ENCODE results near the gene SFTA2.
"Not testable (repeated sequence)": the region's sequence is repeated elsewhere in the genome, so short reads cannot be mapped to it uniquely, and the experiment has no call there.

SFTA2 gene

GRCh38 chr6:30970946-30971345 is 39.0 kb upstream of the SFTA2 start:
- DNase-seq (ENCODE audit: extremely low read depth, insufficient read length) = no peak
- Histone ChIP-seq H3K27me3 (replicated peaks; ENCODE audit: control insufficient read depth, insufficient read depth, low read length) (no peaks in the 10 kb centered on the region), H3K36me3 (ENCODE audit: control insufficient read depth, insufficient read depth, low read length) (no peaks in the 10 kb centered on the region), H3K4me3 (replicated peaks; ENCODE audit: low read depth, low read length) (no peak overlapping the region)
- no peak for TF ChIP-seq CTCF (IDR thresholded peaks at IDR 0.05; ENCODE audit: insufficient read depth, low read length, poor library complexity, severe bottlenecking)

GRCh38 chr6:30969171-30969570 is 37.2 kb upstream of the SFTA2 start:
- H3K27me3 ChIP-seq (replicated peaks; ENCODE audit: control insufficient read depth, insufficient read depth, low read length); DNase-seq (ENCODE audit: extremely low read depth, insufficient read length); H3K4me3 ChIP-seq (replicated peaks; ENCODE audit: low read depth, low read length); H3K36me3 ChIP-seq (ENCODE audit: control insufficient read depth, insufficient read depth, low read length): not testable (repeated sequence)

GRCh38 chr6:30966154-30966553 is 34.2 kb upstream of the SFTA2 start:
- H3K27me3 ChIP-seq (replicated peaks; ENCODE audit: control insufficient read depth, insufficient read depth, low read length) = no peaks in the 10 kb centered on the region
- peak; percentile 34 for TF ChIP-seq CTCF (IDR thresholded peaks at IDR 0.05; ENCODE audit: insufficient read depth, low read length, poor library complexity, severe bottlenecking)
- DNase-seq (ENCODE audit: extremely low read depth, insufficient read length) = no peak
- H3K36me3 ChIP-seq (ENCODE audit: control insufficient read depth, insufficient read depth, low read length) = no peaks in the 10 kb centered on the region
- no peak overlapping the region for H3K4me3 ChIP-seq (replicated peaks; ENCODE audit: low read depth, low read length)

GRCh38 chr6:30965140-30965601 is 33.2 kb upstream of the SFTA2 start:
- Histone ChIP-seq H3K27me3 (replicated peaks; ENCODE audit: control insufficient read depth, insufficient read depth, low read length) (no peaks in the 10 kb centered on the region), H3K4me3 (replicated peaks; ENCODE audit: low read depth, low read length) (no peak overlapping the region), H3K36me3 (ENCODE audit: control insufficient read depth, insufficient read depth, low read length) (no peaks in the 10 kb centered on the region)
- TF ChIP-seq CTCF (IDR thresholded peaks at IDR 0.05; ENCODE audit: insufficient read depth, low read length, poor library complexity, severe bottlenecking) = no peak
- no peak for DNase-seq (ENCODE audit: extremely low read depth, insufficient read length)

GRCh38 chr6:30964075-30964474 is 32.1 kb upstream of the SFTA2 start:
- no peak for TF ChIP-seq CTCF (IDR thresholded peaks at IDR 0.05; ENCODE audit: insufficient read depth, low read length, poor library complexity, severe bottlenecking)
- Histone ChIP-seq H3K27me3 (replicated peaks; ENCODE audit: control insufficient read depth, insufficient read depth, low read length) (no peaks in the 10 kb centered on the region), H3K4me3 (replicated peaks; ENCODE audit: low read depth, low read length) (no peak overlapping the region), H3K36me3 (ENCODE audit: control insufficient read depth, insufficient read depth, low read length) (no peaks in the 10 kb centered on the region)
- no peak for DNase-seq (ENCODE audit: extremely low read depth, insufficient read length)

GRCh38 chr6:30963641-30964040 is 31.7 kb upstream of the SFTA2 start:
- TF ChIP-seq CTCF (IDR thresholded peaks at IDR 0.05; ENCODE audit: insufficient read depth, low read length, poor library complexity, severe bottlenecking) = no peak
- no peak for DNase-seq (ENCODE audit: extremely low read depth, insufficient read length)
- Histone ChIP-seq H3K27me3 (replicated peaks; ENCODE audit: control insufficient read depth, insufficient read depth, low read length) (no peaks in the 10 kb centered on the region), H3K4me3 (replicated peaks; ENCODE audit: low read depth, low read length) (no peak overlapping the region), H3K36me3 (ENCODE audit: control insufficient read depth, insufficient read depth, low read length) (no peaks in the 10 kb centered on the region)

All from GM06990 (cell line).